ENCODE data around the gene OPN5. TPM values are rescaled to one million over a fixed set of nuclear protein-coding genes. Genes with fewer than 3 reads are reported as not detected.

The OPN5 gene
- total RNA-seq, 2 experiments from 2014 or later: not detected

DNA sequence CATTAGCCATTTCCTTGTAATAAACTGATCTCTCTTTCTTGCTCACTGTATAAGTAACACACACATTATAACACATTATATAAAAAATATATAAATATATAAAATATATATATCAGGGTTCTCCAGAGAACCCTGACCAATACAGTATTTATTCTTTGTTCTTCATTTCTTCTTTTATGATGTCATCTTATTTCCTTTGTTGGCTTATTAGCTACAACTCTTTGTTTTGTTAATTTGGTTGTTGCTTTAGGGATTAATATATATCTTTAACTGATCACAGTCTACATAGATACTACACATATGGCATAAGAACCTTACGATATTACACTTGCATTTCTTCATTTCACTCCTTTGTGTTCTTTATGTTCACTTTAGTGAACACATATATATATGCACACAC, 14.7 kb upstream of the OPN5 start:
- Mint-ChIP-seq H3K27ac (no peak overlapping the region), H3K4me3 (no peak overlapping the region), H3K27me3 (peaks cover 14% of the 10 kb centered on the region), H3K9me3 (no peaks in the 10 kb centered on the region), H3K4me1 (no peaks in the 10 kb centered on the region), H3K36me3 (no peaks in the 10 kb centered on the region)
- DNase-seq (no peak), ATAC-seq (ENCODE audit: low read depth) (no peak)
- POLR2A ChIA-PET: no interaction called here

DNA sequence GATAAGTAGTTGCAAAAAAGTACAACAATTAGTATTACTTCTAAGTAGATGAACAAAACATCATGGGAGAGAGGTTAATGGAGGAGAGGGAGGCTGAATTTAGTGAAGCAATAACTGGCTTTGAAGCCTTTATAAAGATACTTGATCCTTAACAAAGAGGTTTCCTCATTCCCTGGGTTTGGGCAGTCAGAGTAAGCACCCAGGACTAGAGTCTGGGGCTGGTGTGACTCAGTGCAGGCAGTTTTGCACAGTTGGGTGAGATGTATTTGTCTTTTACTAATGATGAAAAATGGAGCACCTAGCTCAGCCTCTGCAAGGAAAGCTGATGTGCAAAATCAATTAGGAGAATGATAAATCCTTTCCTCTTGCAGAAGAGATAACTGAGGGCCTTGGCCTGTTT, 11.8 kb upstream of the OPN5 start:
- no peaks in the 10 kb centered on the region for H3K36me3 Mint-ChIP-seq

GRCh38 chr6:47772359-47772758, 9.5 kb upstream of the OPN5 start:
- POLR2A ChIA-PET: no interaction called here
- H3K4me1 Mint-ChIP-seq: no peaks in the 10 kb centered on the region
- no peak overlapping the region for H3K4me3 Mint-ChIP-seq
- no peak for ATAC-seq (ENCODE audit: low read depth)
- no peaks in the 10 kb centered on the region for H3K9me3 Mint-ChIP-seq
- DNase-seq: no peak
- H3K27ac Mint-ChIP-seq: no peak overlapping the region
- no peaks in the 10 kb centered on the region for H3K36me3 Mint-ChIP-seq
- peaks cover 10% of the 10 kb centered on the region for H3K27me3 Mint-ChIP-seq

More for the DNA sequence above, 11.8 kb upstream of the OPN5 start:
- no peak overlapping the region for H3K27ac Mint-ChIP-seq
- H3K4me1 Mint-ChIP-seq: no peaks in the 10 kb centered on the region
- no peaks in the 10 kb centered on the region for H3K9me3 Mint-ChIP-seq
- H3K4me3 Mint-ChIP-seq: no peak overlapping the region
- no peak for DNase-seq
- POLR2A ChIA-PET: no interaction called here
- no peak for ATAC-seq (ENCODE audit: low read depth)
- H3K27me3 Mint-ChIP-seq: peaks cover 10% of the 10 kb centered on the region

DNA sequence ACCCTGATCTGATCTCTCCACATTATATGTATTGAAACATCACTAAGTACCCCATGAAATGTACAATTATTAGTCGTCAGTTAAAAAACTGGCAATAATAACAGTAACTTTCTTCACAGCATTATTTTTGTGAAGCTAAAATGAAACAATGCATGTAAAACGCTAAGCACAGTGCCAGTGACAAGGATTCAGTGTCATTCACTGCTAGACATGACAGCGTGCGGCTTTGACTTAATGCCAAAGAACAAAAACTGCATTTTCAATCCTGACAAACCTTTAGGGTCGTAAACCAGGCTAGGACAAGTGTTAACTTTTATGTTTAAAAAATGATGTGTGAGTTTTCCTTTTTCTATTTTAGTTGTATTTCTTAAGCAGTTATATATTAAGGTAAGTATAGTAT, 8.8 kb upstream of the OPN5 start:
- Mint-ChIP-seq H3K27me3 (peaks cover 7% of the 10 kb centered on the region), H3K9me3 (no peaks in the 10 kb centered on the region), H3K27ac (no peak overlapping the region), H3K4me3 (no peak overlapping the region), H3K4me1 (no peaks in the 10 kb centered on the region), H3K36me3 (no peaks in the 10 kb centered on the region)
- DNase-seq (no peak), ATAC-seq (ENCODE audit: low read depth) (no peak)
- POLR2A ChIA-PET: no interaction called here

DNA sequence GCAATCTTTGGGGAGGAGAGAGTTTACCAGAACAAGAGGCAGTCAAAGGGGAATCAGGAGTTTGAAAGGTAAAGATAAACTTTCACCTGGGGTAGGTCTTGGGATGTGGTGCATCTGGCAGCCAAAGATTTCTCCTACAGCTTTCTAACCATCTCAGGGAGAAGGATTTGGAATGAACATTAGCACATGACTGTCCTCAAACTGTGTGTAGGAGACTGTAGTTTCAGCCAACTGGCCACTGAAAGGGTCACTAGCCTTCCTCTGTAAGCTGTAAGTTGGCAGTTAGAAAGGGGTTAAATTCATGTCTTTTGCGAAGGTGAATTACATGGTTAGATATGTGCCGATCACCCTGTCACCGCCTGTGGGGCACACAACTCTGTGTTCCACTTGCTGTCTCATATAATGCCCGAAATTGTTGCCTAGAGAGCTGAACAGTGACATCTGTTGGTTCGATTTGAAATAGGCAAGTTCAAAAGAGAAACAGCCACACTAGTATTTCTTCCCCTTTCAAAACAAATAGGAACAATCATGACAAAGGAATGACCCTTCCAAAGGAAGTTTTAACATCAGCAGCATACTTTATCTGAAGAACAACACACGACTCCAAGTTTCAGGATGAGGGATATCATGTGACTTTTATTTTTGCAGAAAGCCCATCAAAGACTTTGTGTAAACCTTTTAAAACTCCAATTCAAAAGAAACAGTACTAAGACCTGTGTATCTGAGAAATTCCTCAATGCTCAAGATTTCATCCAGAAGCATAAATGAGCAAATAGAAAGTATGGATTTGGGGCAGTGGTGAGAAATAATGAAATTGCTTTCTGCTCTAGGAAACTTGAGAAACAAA, 1.1 kb upstream of the OPN5 start:
- Mint-ChIP-seq H3K27ac (peak overlapping the region; percentile 27), H3K36me3 (no peaks in the 10 kb centered on the region), H3K9me3 (no peaks in the 10 kb centered on the region), H3K4me3 (peak overlapping the region; percentile 6), H3K27me3 (peaks cover 10% of the 10 kb centered on the region), H3K4me1 (peaks cover 10% of the 10 kb centered on the region)
- DNase-seq (peak; percentile 33), ATAC-seq (ENCODE audit: low read depth) (peak; percentile 99)
- POLR2A ChIA-PET: no interaction called here

DNA sequence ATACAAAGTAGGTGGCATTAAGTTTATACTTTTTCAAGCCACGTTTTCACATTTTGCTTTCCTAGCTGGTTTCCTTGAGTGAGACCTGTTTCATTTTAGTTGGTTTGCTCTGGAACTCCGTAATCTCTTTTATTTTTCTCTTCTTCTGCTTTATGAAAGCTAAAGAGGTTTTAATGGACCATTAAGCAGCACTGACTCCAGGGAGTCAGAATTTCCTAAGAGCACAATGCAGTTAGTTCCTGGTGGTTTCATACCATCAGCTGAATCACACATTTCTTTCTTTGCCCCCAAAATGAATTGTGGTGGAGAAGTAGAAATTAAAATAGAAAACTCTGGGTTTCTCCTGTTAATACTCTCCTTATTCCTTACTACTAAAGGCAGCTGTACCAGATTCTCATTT, 3.4 kb downstream of the OPN5 start:
- Mint-ChIP-seq H3K27me3 (peaks cover 36% of the 10 kb centered on the region), H3K4me1 (peaks cover 14% of the 10 kb centered on the region), H3K36me3 (no peaks in the 10 kb centered on the region), H3K27ac (no peak overlapping the region), H3K9me3 (no peaks in the 10 kb centered on the region), H3K4me3 (no peak overlapping the region)
- POLR2A ChIA-PET: no interaction called here
- ATAC-seq (ENCODE audit: low read depth) (no peak), DNase-seq (no peak)

- no peak overlapping the region for H3K27ac Mint-ChIP-seq
- no peaks in the 10 kb centered on the region for H3K9me3 Mint-ChIP-seq
- peaks cover 4% of the 10 kb centered on the region for H3K4me1 Mint-ChIP-seq
- H3K4me3 Mint-ChIP-seq: no peak overlapping the region
- DNase-seq (peak; percentile 71), ATAC-seq (ENCODE audit: low read depth) (peak; percentile 65)
- H3K27me3 Mint-ChIP-seq: peaks cover 46% of the 10 kb centered on the region
- H3K36me3 Mint-ChIP-seq: no peaks in the 10 kb centered on the region
- POLR2A ChIA-PET: no interaction called here
Measured at GRCh38 chr6:47787620-47788497, 6.0 kb downstream of the OPN5 start.

DNA sequence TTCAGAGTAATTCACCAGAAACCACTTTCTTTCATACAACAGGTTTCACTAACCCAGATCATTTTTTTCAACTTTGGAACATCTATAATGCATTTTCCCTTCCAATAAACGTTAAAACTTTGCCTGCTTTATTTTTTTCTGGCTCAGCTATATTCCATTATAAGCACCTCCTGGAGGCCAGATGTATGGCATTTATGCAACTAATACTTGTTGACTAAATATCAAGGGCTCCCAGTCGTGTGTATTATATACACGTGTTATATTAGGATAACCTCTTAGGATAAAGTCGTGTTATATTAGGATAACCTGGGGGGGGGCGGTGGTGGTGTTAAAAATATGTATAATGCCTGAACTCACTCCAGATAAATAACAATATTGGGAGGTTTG, 6.7 kb downstream of the OPN5 start:
- H3K27ac Mint-ChIP-seq: no peak overlapping the region
- no peaks in the 10 kb centered on the region for H3K9me3 Mint-ChIP-seq
- ATAC-seq (ENCODE audit: low read depth) (no peak), DNase-seq (no peak)
- H3K4me1 Mint-ChIP-seq: peaks cover 4% of the 10 kb centered on the region
- POLR2A ChIA-PET: no interaction called here
- peaks cover 46% of the 10 kb centered on the region for H3K27me3 Mint-ChIP-seq
- no peaks in the 10 kb centered on the region for H3K36me3 Mint-ChIP-seq
- H3K4me3 Mint-ChIP-seq: no peak overlapping the region

DNA sequence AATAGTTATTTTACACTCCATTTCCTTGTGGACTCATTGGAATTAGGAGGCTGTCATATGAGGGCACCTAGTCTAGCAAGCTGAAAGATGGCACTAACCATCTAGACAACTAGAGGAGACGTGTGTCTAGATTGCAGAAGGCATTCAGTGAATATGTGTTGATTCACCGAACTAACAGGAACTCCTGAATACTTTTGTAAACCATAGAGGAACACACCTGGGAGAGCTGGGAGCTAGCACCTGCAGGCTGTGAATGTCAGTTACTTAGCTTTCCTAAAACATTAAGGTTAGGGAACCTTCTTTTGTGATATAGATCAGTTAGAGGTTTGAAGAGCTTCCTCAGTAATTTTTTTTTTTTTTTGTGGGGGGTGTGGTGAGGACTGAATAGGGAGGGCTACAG, 7.7 kb downstream of the OPN5 start:
- POLR2A ChIA-PET: no interaction called here
- no peak for DNase-seq
- Mint-ChIP-seq H3K9me3 (no peaks in the 10 kb centered on the region), H3K4me1 (peaks cover 4% of the 10 kb centered on the region), H3K27ac (no peak overlapping the region), H3K27me3 (peaks cover 40% of the 10 kb centered on the region), H3K36me3 (no peaks in the 10 kb centered on the region), H3K4me3 (no peak overlapping the region)
- ATAC-seq (ENCODE audit: low read depth): no peak

- DNase-seq (no peak), ATAC-seq (ENCODE audit: low read depth) (no peak)
- Mint-ChIP-seq H3K4me3 (no peak overlapping the region), H3K36me3 (no peaks in the 10 kb centered on the region), H3K27ac (no peak overlapping the region), H3K4me1 (peaks cover 4% of the 10 kb centered on the region), H3K27me3 (peaks cover 30% of the 10 kb centered on the region), H3K9me3 (no peaks in the 10 kb centered on the region)
- POLR2A ChIA-PET: no interaction called here
Measured at GRCh38 chr6:47792216-47792733, 10.4 kb downstream of the OPN5 start.

DNA sequence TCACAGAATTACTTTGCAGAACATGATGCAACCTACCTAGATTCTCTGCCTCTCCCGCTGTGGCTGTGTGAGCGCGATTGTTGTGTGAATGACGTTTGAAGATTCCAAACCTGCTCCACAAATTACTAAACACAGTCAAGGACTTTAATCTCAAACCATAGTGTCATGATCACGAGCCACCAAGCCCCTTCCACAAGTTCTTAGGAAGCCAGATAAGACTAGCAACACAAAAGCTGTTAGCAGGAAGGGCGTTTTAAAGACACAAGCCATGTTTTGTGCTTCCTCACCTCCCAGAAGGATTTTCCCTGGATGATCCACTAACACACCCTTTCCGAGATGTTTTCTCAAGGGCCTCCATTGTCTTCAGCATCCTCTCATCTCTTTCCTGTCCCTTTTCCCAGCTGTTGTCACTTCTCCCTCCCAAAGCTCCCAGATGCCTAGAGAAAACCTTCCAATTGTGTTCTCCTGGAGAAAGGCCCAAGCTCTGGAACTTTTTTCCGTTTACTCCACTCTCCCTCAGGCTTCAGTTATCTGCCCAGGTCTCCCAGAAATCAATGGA, 12.8 kb downstream of the OPN5 start:
- POLR2A ChIA-PET: no interaction called here
- H3K4me3 Mint-ChIP-seq: no peak overlapping the region

DNA sequence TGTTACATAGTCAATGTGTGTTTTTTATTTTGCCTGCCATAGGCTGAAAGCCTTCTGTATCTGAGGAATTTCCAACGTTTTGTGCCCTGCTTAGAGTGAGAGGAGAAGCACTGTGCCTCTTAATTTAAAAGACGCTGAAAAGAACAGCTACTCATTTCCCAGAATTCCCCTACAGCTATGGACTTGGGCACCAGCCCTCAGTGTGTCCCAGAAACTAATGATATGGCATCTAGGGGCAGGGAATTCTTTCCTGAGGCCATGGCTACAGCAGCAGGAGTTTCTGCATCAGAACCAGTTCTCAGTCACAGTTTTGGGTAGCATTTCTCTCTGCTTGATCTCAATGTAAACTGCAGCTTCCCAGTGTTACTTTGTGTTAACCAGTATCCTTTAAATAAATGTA, 20.2 kb downstream of the OPN5 start:
- peaks cover 2% of the 10 kb centered on the region for H3K27me3 Mint-ChIP-seq
- DNase-seq: no peak
- H3K27ac Mint-ChIP-seq: no peak overlapping the region
- H3K9me3 Mint-ChIP-seq: no peaks in the 10 kb centered on the region
- no peaks in the 10 kb centered on the region for H3K36me3 Mint-ChIP-seq
- ATAC-seq (ENCODE audit: low read depth): no peak
- H3K4me1 Mint-ChIP-seq: no peaks in the 10 kb centered on the region
- H3K4me3 Mint-ChIP-seq: no peak overlapping the region
- POLR2A ChIA-PET: no interaction called here

More for the DNA sequence above, 12.8 kb downstream of the OPN5 start:
- Mint-ChIP-seq H3K4me1 (no peaks in the 10 kb centered on the region), H3K9me3 (no peaks in the 10 kb centered on the region), H3K27ac (no peak overlapping the region), H3K27me3 (peaks cover 13% of the 10 kb centered on the region), H3K36me3 (no peaks in the 10 kb centered on the region)
- ATAC-seq (ENCODE audit: low read depth): no peak
- no peak for DNase-seq

DNA sequence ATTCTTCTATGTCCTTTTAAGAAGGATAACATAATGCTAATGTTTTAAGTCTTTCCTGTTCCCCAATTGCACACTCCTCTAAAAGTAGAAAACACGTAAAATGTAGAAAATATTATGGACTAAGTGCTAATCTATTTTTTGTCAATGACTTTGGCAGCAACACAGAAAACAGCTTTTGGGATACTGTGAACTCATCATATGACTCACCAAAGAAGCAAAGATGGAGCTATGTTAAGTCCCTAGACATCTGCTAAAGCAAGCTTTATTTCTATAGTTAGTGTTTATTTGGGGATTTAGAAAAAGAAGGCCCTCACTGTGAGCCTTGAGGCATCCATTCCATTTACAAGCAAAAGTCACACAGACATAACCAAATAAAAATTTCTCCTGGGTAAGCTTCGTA, 23.0 kb downstream of the OPN5 start:
- Mint-ChIP-seq H3K9me3 (no peaks in the 10 kb centered on the region), H3K4me1 (no peaks in the 10 kb centered on the region), H3K36me3 (no peaks in the 10 kb centered on the region), H3K27ac (no peak overlapping the region), H3K4me3 (no peak overlapping the region), H3K27me3 (peaks cover 8% of the 10 kb centered on the region)
- DNase-seq (no peak), ATAC-seq (ENCODE audit: low read depth) (no peak)
- POLR2A ChIA-PET: no interaction called here
